Neural cell (in vitro differentiated cells): ENCODE data around the gene UBAP2L.

Source experiments
- POLR2AphosphoS5 ChIP-seq: IDR thresholded peaks from 2 replicates; pipeline ENCODE4 v1.6.1; 2012
- RAD21 ChIP-seq: fragments of 450-650 bp; conservative IDR thresholded peaks from 2 replicates; pipeline ENCODE4 v1.6.1; 2014; ENCODE audit warnings: antibody characterized with exemption, mild to moderate bottlenecking, moderate library complexity
- TAF1 ChIP-seq: IDR thresholded peaks from 2 replicates; pipeline ENCODE4 v1.6.1; 2012; ENCODE audit warnings: low read depth
- TF ChIP-seq, protein P1 (sequence below): fragments of 450-650 bp; IDR thresholded peaks from 2 replicates; pipeline ENCODE4 v1.5.1; 2014; ENCODE audit warnings: antibody characterized with exemption, mild to moderate bottlenecking, moderate library complexity; ENCODE audit not compliant: poor library complexity, severe bottlenecking

DNA sequence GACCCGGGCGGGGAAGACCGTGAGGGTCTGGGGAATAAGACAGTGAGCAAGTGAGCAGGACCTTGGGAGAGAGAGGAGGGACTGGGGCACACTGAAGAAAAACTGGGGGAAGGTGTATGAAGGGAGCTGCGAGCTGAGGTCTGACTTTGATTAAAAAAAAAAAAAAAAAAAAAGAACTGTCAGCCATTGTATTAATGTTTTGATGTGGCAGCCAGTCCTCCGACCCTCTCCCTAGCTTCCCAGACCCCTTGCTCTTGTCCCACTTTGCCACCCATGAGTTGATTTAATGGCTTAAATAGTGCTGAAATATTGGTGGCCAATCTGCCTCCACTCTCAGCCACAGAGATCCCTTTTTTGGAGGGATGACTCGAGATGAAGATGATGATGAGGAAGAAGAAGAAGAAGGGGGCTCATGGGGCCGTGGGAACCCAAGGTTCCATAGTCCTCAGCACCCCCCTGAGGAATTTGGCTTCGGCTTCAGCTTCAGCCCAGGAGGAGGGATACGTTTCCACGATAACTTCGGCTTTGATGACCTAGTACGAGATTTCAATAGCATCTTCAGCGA lies 52.3 kb downstream of the UBAP2L start:
- TF ChIP-seq, protein P1, sequence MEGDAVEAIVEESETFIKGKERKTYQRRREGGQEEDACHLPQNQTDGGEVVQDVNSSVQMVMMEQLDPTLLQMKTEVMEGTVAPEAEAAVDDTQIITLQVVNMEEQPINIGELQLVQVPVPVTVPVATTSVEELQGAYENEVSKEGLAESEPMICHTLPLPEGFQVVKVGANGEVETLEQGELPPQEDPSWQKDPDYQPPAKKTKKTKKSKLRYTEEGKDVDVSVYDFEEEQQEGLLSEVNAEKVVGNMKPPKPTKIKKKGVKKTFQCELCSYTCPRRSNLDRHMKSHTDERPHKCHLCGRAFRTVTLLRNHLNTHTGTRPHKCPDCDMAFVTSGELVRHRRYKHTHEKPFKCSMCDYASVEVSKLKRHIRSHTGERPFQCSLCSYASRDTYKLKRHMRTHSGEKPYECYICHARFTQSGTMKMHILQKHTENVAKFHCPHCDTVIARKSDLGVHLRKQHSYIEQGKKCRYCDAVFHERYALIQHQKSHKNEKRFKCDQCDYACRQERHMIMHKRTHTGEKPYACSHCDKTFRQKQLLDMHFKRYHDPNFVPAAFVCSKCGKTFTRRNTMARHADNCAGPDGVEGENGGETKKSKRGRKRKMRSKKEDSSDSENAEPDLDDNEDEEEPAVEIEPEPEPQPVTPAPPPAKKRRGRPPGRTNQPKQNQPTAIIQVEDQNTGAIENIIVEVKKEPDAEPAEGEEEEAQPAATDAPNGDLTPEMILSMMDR = no peak
- no peak for TF ChIP-seq TAF1
- no peak for TF ChIP-seq RAD21
- no peak for TF ChIP-seq POLR2AphosphoS5
